HEK293 (cell line): ENCODE results near the gene PI4KA.

Experiments used
- CTCF ChIA-PET: fragments of 350-600 bp; formaldehyde crosslinking; extraction: SDS; loops from one replicate; lab custom pipeline; 2021; ENCODE audit warnings: antibody characterized with exemption; lab: Yijun Ruan, JAX
- POLR2A ChIA-PET: fragments of 300-600 bp; formaldehyde crosslinking; extraction: SDS; loops from one replicate; lab custom pipeline; 2020; ENCODE audit warnings: antibody characterized with exemption, inconsistent platforms; lab: Yijun Ruan, JAX
- H3K27ac ChIP-seq: fragments of 200-500 bp; sonication (Bioruptor generic); 2 replicates; pipeline ENCODE4 v1.5.1; 2014; ENCODE audit warnings: low read depth, low read length, control low read depth, inconsistent platforms; ENCODE audit errors: extremely low read depth
- H3K36me3 ChIP-seq, 2 experiments: fragments of 200-500 bp in 1 of 2; sonication (Bioruptor generic) in 1 of 2; 1 replicate in 1 of 2; 2 replicates in 1 of 2; pipeline ENCODE4 v1.5.1; 2014 to 2017; ENCODE audit warnings: inconsistent platforms in 2 of 2, low read length in 2 of 2; ENCODE audit not compliant: control insufficient read depth in 2 of 2, insufficient read depth in 1 of 2
- H3K4me1 ChIP-seq: fragments of 200-500 bp; sonication (Bioruptor generic); 2 replicates; pipeline ENCODE4 v1.5.1; 2014; ENCODE audit warnings: mild to moderate bottlenecking, low read length, inconsistent platforms; ENCODE audit not compliant: control insufficient read depth, insufficient read depth
- H3K4me3 ChIP-seq: 2 replicates; pipeline ENCODE4 v1.5.1; 2011; ENCODE audit warnings: low read depth, mild to moderate bottlenecking, control low read depth, low read length, moderate library complexity
- H3K9me3 ChIP-seq: fragments of 200-500 bp; sonication (Bioruptor generic); 2 replicates; pipeline ENCODE4 v1.5.1; 2014; ENCODE audit warnings: low read depth, low read length, inconsistent platforms; ENCODE audit not compliant: control insufficient read depth, insufficient read depth
- HOXA7 ChIP-seq: sonication (generic); formaldehyde crosslinking; IDR thresholded peaks from 2 replicates; pipeline ENCODE4 v1.8.1; 2022; ENCODE audit warnings: missing genetic modification reagents, borderline replicate concordance
- KLF8 ChIP-seq: fragments of 450-650 bp; formaldehyde crosslinking; IDR thresholded peaks from 2 replicates; pipeline ENCODE4 v1.5.1; 2016; ENCODE audit warnings: missing biosample characterization, missing genetic modification characterization
- ZFP3 ChIP-seq: fragments of 450-650 bp; formaldehyde crosslinking; IDR thresholded peaks from 2 replicates; pipeline ENCODE4 v1.5.1; 2016; ENCODE audit warnings: low read depth, missing biosample characterization, missing genetic modification characterization
- ZNF2 ChIP-seq: fragments of 450-650 bp; formaldehyde crosslinking; IDR thresholded peaks from 2 replicates; pipeline ENCODE4 v1.5.1; 2016; ENCODE audit warnings: missing biosample characterization, missing genetic modification characterization
- ZNF223 ChIP-seq: fragments of 450-650 bp; formaldehyde crosslinking; IDR thresholded peaks from 2 replicates; pipeline ENCODE4 v1.5.1; 2016; ENCODE audit warnings: missing biosample characterization, missing genetic modification characterization
- ZNF404 ChIP-seq: fragments of 450-650 bp; formaldehyde crosslinking; IDR thresholded peaks from 2 replicates; pipeline ENCODE4 v1.5.1; 2017; ENCODE audit warnings: missing biosample characterization, missing genetic modification characterization
- ZNF416 ChIP-seq: fragments of 450-650 bp; formaldehyde crosslinking; IDR thresholded peaks from 2 replicates; pipeline ENCODE4 v1.5.1; 2016; ENCODE audit warnings: missing biosample characterization, missing genetic modification characterization
- ZNF501 ChIP-seq: fragments of 450-650 bp; formaldehyde crosslinking; IDR thresholded peaks from 2 replicates; pipeline ENCODE4 v1.5.1; 2016; ENCODE audit warnings: missing biosample characterization, missing genetic modification characterization
- ZNF548 ChIP-seq: fragments of 450-650 bp; formaldehyde crosslinking; IDR thresholded peaks from 2 replicates; pipeline ENCODE4 v1.5.1; 2016; ENCODE audit warnings: missing biosample characterization, missing genetic modification characterization
- ZNF558 ChIP-seq: fragments of 450-650 bp; formaldehyde crosslinking; IDR thresholded peaks from 2 replicates; pipeline ENCODE4 v1.5.1; 2016; ENCODE audit warnings: missing biosample characterization, missing genetic modification characterization
- ZNF561 ChIP-seq: fragments of 450-650 bp; IDR thresholded peaks from 2 replicates; pipeline ENCODE4 v1.5.1; 2018; ENCODE audit warnings: missing biosample characterization, missing genetic modification characterization, borderline replicate concordance
- ZNF585B ChIP-seq: fragments of 450-650 bp; formaldehyde crosslinking; IDR thresholded peaks from 2 replicates; pipeline ENCODE4 v1.5.1; 2016; ENCODE audit warnings: missing biosample characterization, missing genetic modification characterization
- ZNF600 ChIP-seq: fragments of 450-650 bp; formaldehyde crosslinking; IDR thresholded peaks from 2 replicates; pipeline ENCODE4 v1.5.1; 2016; ENCODE audit warnings: missing biosample characterization, missing genetic modification characterization
- ZNF610 ChIP-seq: fragments of 450-650 bp; formaldehyde crosslinking; IDR thresholded peaks from 2 replicates; pipeline ENCODE4 v1.5.1; 2016; ENCODE audit warnings: missing biosample characterization, missing genetic modification characterization, borderline replicate concordance
- ZNF785 ChIP-seq: fragments of 450-650 bp; formaldehyde crosslinking; IDR thresholded peaks from 2 replicates; pipeline ENCODE4 v1.5.1; 2016; ENCODE audit warnings: missing biosample characterization, missing genetic modification characterization
- ZNF791 ChIP-seq: fragments of 450-650 bp; formaldehyde crosslinking; IDR thresholded peaks from 2 replicates; pipeline ENCODE4 v1.5.1; 2016; ENCODE audit warnings: missing biosample characterization, missing genetic modification characterization
- TF ChIP-seq, protein P1 (sequence below): fragments of 450-650 bp; formaldehyde crosslinking; IDR thresholded peaks from 2 replicates; pipeline ENCODE4 v1.5.1; 2016; ENCODE audit warnings: missing biosample characterization, missing genetic modification characterization, borderline replicate concordance
- TF ChIP-seq, protein P2 (sequence below): fragments of 450-650 bp; formaldehyde crosslinking; IDR thresholded peaks from 2 replicates; pipeline ENCODE4 v1.5.1; 2016; ENCODE audit warnings: missing biosample characterization, missing genetic modification characterization
- TF ChIP-seq, protein P3 (sequence below): fragments of 450-650 bp; formaldehyde crosslinking; IDR thresholded peaks from 2 replicates; pipeline ENCODE4 v1.5.1; 2017; ENCODE audit warnings: missing biosample characterization, missing genetic modification characterization
- TF ChIP-seq, protein P4 (sequence below): fragments of 450-650 bp; formaldehyde crosslinking; IDR thresholded peaks from 2 replicates; pipeline ENCODE4 v1.5.1; 2017; ENCODE audit warnings: missing biosample characterization, missing genetic modification characterization

Gene PI4KA

DNA sequence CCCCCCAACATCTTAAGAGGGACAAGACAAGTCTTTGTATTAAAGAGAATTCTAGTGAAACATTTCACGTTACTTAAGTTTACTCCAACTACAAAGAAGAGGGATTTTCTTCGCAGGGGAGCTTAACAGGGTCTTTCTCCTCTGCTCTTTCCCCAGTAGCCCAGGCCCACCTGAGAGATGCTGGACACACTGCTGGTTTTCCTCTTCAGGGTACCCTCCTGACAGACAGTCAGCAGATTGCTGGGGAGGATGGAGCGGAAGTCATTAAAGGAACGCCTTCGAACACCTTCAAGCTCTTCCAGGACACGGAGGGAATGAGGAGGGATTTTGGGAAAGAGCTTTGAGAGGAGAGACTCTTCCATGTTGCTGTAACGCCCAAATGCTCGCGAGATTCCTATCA is 39.1 kb downstream of the PI4KA start:
- CTCF ChIA-PET = interaction anchor here (0.6 kb wide), 1 partner anchor 252 kb away, joined by 3 read pairs; no protein-coding TSS in a partner anchor
- no peaks in the 10 kb centered on the region for H3K4me1 ChIP-seq
- peaks cover 28 to 73% of the 10 kb centered on the region in 2 experiments for H3K36me3 ChIP-seq
- H3K27ac ChIP-seq = no peak overlapping the region
- POLR2A ChIA-PET = no interaction called here
- H3K4me3 ChIP-seq = no peak overlapping the region
- TF ChIP-seq ZNF2 (tag by site-specific recombination) (no peak), ZNF548 (tag by site-specific recombination) (no peak), ZNF223 (tag by site-specific recombination) (no peak), HOXA7 (CRISPR knock-in tag) (no peak), ZNF561 (no peak), ZNF404 (tag by site-specific recombination) (no peak), ZNF610 (tag by site-specific recombination) (no peak), ZNF600 (tag by site-specific recombination) (no peak), ZNF585B (tag by site-specific recombination) (no peak), KLF8 (tag by site-specific recombination) (no peak), ZFP3 (tag by site-specific recombination) (no peak), ZNF791 (tag by site-specific recombination) (no peak), ZNF416 (tag by site-specific recombination) (no peak), ZNF785 (tag by site-specific recombination) (no peak), ZNF558 (tag by site-specific recombination) (no peak), ZNF501 (tag by site-specific recombination) (no peak)
- TF ChIP-seq, protein P1, sequence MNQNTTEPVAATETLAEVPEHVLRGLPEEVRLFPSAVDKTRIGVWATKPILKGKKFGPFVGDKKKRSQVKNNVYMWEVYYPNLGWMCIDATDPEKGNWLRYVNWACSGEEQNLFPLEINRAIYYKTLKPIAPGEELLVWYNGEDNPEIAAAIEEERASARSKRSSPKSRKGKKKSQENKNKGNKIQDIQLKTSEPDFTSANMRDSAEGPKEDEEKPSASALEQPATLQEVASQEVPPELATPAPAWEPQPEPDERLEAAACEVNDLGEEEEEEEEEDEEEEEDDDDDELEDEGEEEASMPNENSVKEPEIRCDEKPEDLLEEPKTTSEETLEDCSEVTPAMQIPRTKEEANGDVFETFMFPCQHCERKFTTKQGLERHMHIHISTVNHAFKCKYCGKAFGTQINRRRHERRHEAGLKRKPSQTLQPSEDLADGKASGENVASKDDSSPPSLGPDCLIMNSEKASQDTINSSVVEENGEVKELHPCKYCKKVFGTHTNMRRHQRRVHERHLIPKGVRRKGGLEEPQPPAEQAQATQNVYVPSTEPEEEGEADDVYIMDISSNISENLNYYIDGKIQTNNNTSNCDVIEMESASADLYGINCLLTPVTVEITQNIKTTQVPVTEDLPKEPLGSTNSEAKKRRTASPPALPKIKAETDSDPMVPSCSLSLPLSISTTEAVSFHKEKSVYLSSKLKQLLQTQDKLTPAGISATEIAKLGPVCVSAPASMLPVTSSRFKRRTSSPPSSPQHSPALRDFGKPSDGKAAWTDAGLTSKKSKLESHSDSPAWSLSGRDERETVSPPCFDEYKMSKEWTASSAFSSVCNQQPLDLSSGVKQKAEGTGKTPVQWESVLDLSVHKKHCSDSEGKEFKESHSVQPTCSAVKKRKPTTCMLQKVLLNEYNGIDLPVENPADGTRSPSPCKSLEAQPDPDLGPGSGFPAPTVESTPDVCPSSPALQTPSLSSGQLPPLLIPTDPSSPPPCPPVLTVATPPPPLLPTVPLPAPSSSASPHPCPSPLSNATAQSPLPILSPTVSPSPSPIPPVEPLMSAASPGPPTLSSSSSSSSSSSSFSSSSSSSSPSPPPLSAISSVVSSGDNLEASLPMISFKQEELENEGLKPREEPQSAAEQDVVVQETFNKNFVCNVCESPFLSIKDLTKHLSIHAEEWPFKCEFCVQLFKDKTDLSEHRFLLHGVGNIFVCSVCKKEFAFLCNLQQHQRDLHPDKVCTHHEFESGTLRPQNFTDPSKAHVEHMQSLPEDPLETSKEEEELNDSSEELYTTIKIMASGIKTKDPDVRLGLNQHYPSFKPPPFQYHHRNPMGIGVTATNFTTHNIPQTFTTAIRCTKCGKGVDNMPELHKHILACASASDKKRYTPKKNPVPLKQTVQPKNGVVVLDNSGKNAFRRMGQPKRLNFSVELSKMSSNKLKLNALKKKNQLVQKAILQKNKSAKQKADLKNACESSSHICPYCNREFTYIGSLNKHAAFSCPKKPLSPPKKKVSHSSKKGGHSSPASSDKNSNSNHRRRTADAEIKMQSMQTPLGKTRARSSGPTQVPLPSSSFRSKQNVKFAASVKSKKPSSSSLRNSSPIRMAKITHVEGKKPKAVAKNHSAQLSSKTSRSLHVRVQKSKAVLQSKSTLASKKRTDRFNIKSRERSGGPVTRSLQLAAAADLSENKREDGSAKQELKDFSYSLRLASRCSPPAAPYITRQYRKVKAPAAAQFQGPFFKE = no peak
- TF ChIP-seq, protein P2, sequence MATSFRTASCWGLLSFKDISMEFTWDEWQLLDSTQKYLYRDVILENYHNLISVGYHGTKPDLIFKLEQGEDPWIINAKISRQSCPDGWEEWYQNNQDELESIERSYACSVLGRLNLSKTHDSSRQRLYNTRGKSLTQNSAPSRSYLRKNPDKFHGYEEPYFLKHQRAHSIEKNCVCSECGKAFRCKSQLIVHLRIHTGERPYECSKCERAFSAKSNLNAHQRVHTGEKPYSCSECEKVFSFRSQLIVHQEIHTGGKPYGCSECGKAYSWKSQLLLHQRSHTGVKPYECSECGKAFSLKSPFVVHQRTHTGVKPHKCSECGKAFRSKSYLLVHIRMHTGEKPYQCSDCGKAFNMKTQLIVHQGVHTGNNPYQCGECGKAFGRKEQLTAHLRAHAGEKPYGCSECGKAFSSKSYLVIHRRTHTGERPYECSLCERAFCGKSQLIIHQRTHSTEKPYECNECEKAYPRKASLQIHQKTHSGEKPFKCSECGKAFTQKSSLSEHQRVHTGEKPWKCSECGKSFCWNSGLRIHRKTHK = no peak
- TF ChIP-seq, protein P3, sequence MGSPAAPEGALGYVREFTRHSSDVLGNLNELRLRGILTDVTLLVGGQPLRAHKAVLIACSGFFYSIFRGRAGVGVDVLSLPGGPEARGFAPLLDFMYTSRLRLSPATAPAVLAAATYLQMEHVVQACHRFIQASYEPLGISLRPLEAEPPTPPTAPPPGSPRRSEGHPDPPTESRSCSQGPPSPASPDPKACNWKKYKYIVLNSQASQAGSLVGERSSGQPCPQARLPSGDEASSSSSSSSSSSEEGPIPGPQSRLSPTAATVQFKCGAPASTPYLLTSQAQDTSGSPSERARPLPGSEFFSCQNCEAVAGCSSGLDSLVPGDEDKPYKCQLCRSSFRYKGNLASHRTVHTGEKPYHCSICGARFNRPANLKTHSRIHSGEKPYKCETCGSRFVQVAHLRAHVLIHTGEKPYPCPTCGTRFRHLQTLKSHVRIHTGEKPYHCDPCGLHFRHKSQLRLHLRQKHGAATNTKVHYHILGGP (tag by site-specific recombination) = no peak
- TF ChIP-seq, protein P4, sequence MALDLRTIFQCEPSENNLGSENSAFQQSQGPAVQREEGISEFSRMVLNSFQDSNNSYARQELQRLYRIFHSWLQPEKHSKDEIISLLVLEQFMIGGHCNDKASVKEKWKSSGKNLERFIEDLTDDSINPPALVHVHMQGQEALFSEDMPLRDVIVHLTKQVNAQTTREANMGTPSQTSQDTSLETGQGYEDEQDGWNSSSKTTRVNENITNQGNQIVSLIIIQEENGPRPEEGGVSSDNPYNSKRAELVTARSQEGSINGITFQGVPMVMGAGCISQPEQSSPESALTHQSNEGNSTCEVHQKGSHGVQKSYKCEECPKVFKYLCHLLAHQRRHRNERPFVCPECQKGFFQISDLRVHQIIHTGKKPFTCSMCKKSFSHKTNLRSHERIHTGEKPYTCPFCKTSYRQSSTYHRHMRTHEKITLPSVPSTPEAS = no peak
- TF ChIP-seq, all 188 proteins: peak for 0
- H3K9me3 ChIP-seq = no peaks in the 10 kb centered on the region
